Esophagus muscularis mucosa (tissue), 4 donors: Measurements from ENCODE around the gene CMTR2. TPM values are rescaled to one million over a fixed set of nuclear protein-coding genes. Genes with fewer than 3 reads are reported as not detected.
A peak's percentile ranks its signal among the peaks of the same experiment; 100 is the strongest.

ENCODE experiments used
- DNase-seq: peaks from one replicate; pipeline ENCODE4 v3.0.0-alpha.2; 2017; ENCODE audit errors: extremely low spot score
- H3K27ac ChIP-seq, 4 donors: fragments of 200-600 bp; sonication (generic); replicated peaks in 1 of 4; 1 replicate in 3 of 4; 2 replicates in 1 of 4; pipeline ENCODE4 v1.5.1; 2016 to 2019; ENCODE audit warnings: mild to moderate bottlenecking in 1 of 4
- H3K27me3 ChIP-seq, 4 donors: fragments of 200-600 bp; sonication (generic); one replicate each; pipeline versions ENCODE4 v1.5.1 to v1.6.0; 2016 to 2019
- H3K36me3 ChIP-seq, 4 donors: fragments of 200-600 bp; sonication (generic); one replicate each; pipeline ENCODE4 v1.5.1; 2016 to 2019
- H3K4me1 ChIP-seq, 4 donors: fragments of 200-600 bp; sonication (generic); one replicate each; pipeline ENCODE4 v1.5.1; 2016 to 2019
- H3K4me3 ChIP-seq, 4 donors: fragments of 200-600 bp; sonication (generic); 1 replicate in 2 of 4; 2 replicates in 2 of 4; pipeline ENCODE4 v1.5.1; 2016 to 2019; ENCODE audit warnings: mild to moderate bottlenecking in 4 of 4, moderate library complexity in 1 of 4
- H3K9me3 ChIP-seq, 4 donors: fragments of 200-600 bp; sonication (generic); 1 replicate in 3 of 4; 2 replicates in 1 of 4; pipeline ENCODE4 v1.5.1; 2016 to 2019
- EP300 ChIP-seq: sonication (generic); formaldehyde crosslinking; IDR thresholded peaks from one replicate; pipeline ENCODE4 v1.6.1; 2017; ENCODE audit warnings: antibody characterized with exemption
- POLR2A ChIP-seq: fragments of 450-650 bp; IDR thresholded peaks from one replicate; pipeline ENCODE4 v1.6.1; 2017; ENCODE audit warnings: antibody characterized with exemption, moderate library complexity, mild to moderate bottlenecking, low read depth
- POLR2AphosphoS5 ChIP-seq, 2 donors: sonication (generic); formaldehyde crosslinking; IDR thresholded peaks; one replicate each; pipeline ENCODE4 v1.6.1; 2017; ENCODE audit warnings: antibody characterized with exemption in 2 of 2
- WGBS: methylation state at CpG from one replicate; pipeline ENCODE4 v1.1.5; 2018; 5-methylcytosine and 5-hydroxymethylcytosine counted together
- intact Hi-C: fragments of 100-400 bp; cut with DNase I; formaldehyde crosslinking; loops from one replicate; pipeline ENCODE4 v1.15.1; 2023
- total RNA-seq, 4 donors: library from RNA; depleted of rRNA; stranded (reverse); fragments of >200 nt; gene quantifications; one replicate each; pipeline versions ENCODE4 v1.1.0 to v1.2.1, GENCODE V29; 2016
- TF ChIP-seq, protein P1 (sequence below), 3 experiments: fragments of 200-600 bp in 2 of 3; fragments of 450-650 bp in 1 of 3; sonication (generic) in 2 of 3; IDR thresholded peaks; one replicate each; pipeline ENCODE4 v1.5.1; 2017 to 2019; ENCODE audit warnings: antibody characterized with exemption in 3 of 3, mild to moderate bottlenecking in 2 of 3, moderate library complexity in 1 of 3

Gene CMTR2
- total RNA-seq, 4 donors from 2014 or later: 12.2 to 19.0 (median 15.8) TPM

DNA sequence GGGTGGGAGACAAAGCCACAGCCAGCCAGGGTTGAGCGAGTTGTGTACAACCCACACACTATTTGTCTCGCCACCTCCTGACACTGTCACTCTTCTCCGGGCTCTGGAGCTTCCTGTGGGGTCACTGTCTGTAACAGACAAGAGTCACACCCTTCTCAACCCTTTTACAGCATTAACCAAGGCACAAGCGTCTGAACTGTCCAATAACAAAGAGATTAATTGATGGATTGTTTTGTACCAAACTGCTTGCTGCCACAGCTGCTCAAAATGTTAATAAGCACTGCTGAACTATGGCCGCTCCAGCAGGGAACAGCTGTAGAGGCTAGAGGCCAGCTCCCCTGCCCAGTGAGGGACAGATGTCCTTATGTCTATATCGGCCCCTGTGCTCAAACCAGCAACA, 33.5 kb downstream of the CMTR2 start:
- Histone ChIP-seq H3K9me3 (no peaks in the 10 kb centered on the region), H3K27ac (no peak overlapping the region), H3K36me3 (no peaks in the 10 kb centered on the region), H3K4me1 (peaks cover 0 to 7% (median 0%) of the 10 kb centered on the region in 4 donors), H3K27me3 (no peaks in the 10 kb centered on the region), H3K4me3 (no peak overlapping the region)
- intact Hi-C loops: no loop called here
- TF ChIP-seq EP300 (no peak), POLR2AphosphoS5 (IDR thresholded peaks at IDR 0.05) (no peak), POLR2A (no peak)
- TF ChIP-seq, protein P1, sequence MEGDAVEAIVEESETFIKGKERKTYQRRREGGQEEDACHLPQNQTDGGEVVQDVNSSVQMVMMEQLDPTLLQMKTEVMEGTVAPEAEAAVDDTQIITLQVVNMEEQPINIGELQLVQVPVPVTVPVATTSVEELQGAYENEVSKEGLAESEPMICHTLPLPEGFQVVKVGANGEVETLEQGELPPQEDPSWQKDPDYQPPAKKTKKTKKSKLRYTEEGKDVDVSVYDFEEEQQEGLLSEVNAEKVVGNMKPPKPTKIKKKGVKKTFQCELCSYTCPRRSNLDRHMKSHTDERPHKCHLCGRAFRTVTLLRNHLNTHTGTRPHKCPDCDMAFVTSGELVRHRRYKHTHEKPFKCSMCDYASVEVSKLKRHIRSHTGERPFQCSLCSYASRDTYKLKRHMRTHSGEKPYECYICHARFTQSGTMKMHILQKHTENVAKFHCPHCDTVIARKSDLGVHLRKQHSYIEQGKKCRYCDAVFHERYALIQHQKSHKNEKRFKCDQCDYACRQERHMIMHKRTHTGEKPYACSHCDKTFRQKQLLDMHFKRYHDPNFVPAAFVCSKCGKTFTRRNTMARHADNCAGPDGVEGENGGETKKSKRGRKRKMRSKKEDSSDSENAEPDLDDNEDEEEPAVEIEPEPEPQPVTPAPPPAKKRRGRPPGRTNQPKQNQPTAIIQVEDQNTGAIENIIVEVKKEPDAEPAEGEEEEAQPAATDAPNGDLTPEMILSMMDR (IDR thresholded peaks at IDR 0.05): no peak
- DNase-seq: no peak
- 35% methylated on average over 6 of the region's 6 CpGs for WGBS

DNA sequence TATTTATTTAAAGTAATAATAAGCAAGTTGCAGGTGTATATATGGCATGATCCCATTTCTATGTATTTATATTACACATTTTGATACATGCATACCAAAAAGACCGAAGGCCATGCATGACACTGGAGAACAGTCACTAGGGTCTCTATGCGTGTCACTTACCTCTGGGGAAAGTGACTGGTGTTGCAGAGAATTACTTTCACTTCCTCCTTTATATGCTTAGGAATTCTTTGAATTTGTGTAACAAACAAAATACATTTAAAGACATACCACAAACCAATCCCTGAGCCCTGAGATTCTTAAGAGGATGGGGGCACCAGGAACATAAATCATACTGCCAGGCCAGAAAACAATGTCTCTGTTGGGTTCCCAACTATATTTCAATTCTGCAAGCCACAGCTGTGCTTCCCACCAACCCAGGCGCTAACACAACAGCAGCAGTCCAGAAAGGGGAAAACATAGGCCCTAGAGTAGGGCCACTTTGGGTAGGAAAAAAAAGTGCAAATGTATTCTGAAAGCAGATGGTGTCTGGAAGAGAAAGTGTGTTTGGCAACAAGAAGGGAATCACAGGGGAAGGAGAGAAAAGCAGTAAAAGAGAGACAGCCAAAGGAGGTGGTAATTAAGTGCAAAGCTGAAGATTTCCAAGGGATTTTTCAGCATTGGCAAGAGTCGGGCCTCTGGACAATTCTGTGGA, 34.2 kb downstream of the CMTR2 start:
- TF ChIP-seq POLR2A: no peak
- TF ChIP-seq POLR2AphosphoS5 (IDR thresholded peaks at IDR 0.05): no peak
- TF ChIP-seq EP300: no peak
- TF ChIP-seq, protein P1 (IDR thresholded peaks at IDR 0.05): no peak
- intact Hi-C loops: no loop called here
- Histone ChIP-seq H3K9me3 (no peaks in the 10 kb centered on the region), H3K27me3 (no peaks in the 10 kb centered on the region), H3K4me1 (peaks cover 0 to 7% (median 0%) of the 10 kb centered on the region in 4 donors), H3K4me3 (no peak overlapping the region), H3K27ac (no peak overlapping the region), H3K36me3 (no peaks in the 10 kb centered on the region)
- no peak for DNase-seq
- WGBS: 66% methylated on average over 4 of the region's 4 CpGs

DNA sequence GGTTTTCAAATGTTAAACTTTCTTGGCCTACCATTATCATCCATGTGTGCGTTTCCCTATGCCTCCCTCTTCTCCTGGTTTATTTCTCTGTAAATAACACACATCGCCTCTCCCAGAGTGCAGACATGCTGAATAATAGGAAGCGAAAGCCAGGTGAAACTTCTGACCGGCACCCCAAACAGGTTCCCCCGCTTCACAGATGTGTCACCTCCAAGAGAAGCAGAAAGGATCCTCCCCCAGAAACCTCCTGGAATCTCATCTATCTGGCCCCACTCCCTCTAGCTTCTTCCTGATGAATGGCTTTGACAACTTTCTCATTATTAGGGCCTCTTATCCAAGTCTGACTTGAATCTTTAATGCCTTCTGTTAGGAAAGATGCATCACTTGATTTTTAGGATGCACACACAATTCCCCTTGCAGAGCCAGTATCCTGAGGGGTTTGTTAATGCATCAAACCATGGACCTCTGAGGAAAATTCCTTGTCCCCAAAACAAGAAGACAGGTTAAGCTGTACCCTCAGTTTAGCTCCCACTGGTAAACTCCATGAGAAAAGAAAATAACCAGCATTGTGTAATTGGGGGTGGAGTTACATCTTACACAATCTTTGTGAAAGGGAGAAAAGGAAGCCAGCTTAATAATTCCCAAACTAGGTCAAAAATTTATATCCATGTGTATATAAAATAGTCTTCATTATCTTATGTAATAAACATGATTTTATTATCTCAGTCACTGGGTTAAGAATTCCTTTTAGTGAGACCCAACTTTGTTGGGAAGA, 38.6 kb downstream of the CMTR2 start:
- WGBS: 79% methylated on average over 5 of the region's 5 CpGs
- Histone ChIP-seq H3K27ac (no peak overlapping the region), H3K9me3 (no peaks in the 10 kb centered on the region), H3K4me3 (no peak overlapping the region), H3K4me1 (peaks cover 0 to 7% (median 0%) of the 10 kb centered on the region in 4 donors), H3K27me3 (no peaks in the 10 kb centered on the region), H3K36me3 (no peaks in the 10 kb centered on the region)
- intact Hi-C loops: no loop called here
- no peak for DNase-seq
- TF ChIP-seq, protein P1 (IDR thresholded peaks at IDR 0.05): no peak
- TF ChIP-seq POLR2A (no peak), EP300 (no peak), POLR2AphosphoS5 (IDR thresholded peaks at IDR 0.05) (no peak)

DNA sequence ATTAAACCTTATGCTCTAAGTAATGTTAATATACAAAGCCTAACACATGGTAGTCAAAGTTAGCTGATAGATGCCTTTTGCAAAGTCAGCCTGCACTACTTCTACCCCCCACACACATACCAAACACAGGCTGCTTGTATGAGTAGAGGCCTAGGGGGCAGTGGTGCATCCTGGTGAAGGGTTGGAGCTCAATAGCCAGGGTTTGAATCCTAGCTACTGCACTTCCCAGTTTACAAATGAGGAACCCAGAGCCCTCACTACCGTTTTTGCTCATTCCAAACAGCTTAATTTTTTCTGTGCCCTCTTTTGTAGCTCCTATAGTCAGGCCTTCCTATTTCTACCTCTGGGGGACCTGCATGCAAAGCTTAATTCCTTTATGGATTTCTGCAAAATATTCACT, 39.8 kb downstream of the CMTR2 start:
- 25% methylated on average over 1 of the region's 1 CpG for WGBS

More for the DNA sequence above, 39.8 kb downstream of the CMTR2 start:
- no peak overlapping the region for H3K4me3 ChIP-seq
- H3K36me3 ChIP-seq: no peaks in the 10 kb centered on the region
- H3K4me1 ChIP-seq: no peaks in the 10 kb centered on the region
- no peaks in the 10 kb centered on the region for H3K9me3 ChIP-seq
- TF ChIP-seq EP300: no peak
- TF ChIP-seq, protein P1 (IDR thresholded peaks at IDR 0.05): no peak
- TF ChIP-seq POLR2A: no peak
- no peak for TF ChIP-seq POLR2AphosphoS5 (IDR thresholded peaks at IDR 0.05)
- no peaks in the 10 kb centered on the region for H3K27me3 ChIP-seq
- no peak overlapping the region for H3K27ac ChIP-seq
- intact Hi-C loops: no loop called here
- peak; percentile 82 for DNase-seq
